Astrocyte of the cerebellum (primary cell): Measurements from ENCODE around the gene EIF3K.

Experiments
- DNase-seq: peaks from one replicate; pipeline ENCODE4 v3.0.0-alpha.2; 2011; ENCODE audit warnings: low read depth
- H3K4me3 ChIP-seq: 2 replicates; pipeline ENCODE4 v1.5.1; 2011; ENCODE audit warnings: mild to moderate bottlenecking, low read depth, low read length, moderate library complexity
- in situ Hi-C: cut with HindIII; loops from 2 replicates; pipeline ENCODE4 v1.10.0; 2017; ENCODE audit warnings: low sequenced_read_pairs
- TF ChIP-seq, protein P1 (sequence below): IDR thresholded peaks from 2 replicates; pipeline ENCODE4 v1.5.1; 2012; ENCODE audit warnings: low read length, low read depth, moderate library complexity, mild to moderate bottlenecking; ENCODE audit errors: missing control alignments

Gene EIF3K

DNA sequence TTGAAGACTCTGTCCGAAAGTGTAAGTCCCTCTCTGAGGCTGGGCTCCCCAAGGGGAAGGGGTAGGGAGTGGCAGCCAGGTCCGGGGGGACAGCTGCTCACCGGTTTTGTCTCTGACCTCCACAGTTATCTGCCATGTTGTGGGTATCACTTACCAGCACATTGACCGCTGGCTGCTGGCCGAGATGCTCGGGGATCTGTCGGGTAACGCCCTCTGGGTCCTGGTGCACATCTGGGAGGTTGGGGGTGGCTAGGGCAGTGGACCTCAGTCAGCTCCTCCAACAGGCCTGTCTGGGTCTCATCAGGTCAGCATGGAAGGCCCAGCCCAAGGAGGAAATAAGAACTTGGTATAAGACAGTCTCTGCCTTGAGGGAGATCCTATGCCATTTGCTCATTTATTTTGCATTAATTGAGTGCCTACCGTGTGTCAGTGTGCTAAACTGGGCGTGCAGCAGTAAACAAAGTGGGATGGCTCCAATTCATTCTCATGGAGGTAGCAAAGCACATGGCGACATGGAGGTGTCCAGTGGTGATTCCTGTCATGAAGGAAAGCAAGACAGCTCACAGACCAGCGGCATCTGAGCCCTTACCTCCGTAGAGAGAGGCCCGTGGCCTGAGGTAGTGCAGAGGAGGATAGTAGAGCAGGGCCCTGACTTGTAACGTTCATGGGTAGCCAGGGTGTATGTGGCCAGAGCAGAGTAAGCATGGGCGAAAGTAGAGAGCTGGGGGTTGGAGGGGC is 13.7 kb downstream of the EIF3K start:
- no peak for DNase-seq
- no peak overlapping the region for H3K4me3 ChIP-seq
- in situ Hi-C loops, result no loop called here
- TF ChIP-seq, protein P1, sequence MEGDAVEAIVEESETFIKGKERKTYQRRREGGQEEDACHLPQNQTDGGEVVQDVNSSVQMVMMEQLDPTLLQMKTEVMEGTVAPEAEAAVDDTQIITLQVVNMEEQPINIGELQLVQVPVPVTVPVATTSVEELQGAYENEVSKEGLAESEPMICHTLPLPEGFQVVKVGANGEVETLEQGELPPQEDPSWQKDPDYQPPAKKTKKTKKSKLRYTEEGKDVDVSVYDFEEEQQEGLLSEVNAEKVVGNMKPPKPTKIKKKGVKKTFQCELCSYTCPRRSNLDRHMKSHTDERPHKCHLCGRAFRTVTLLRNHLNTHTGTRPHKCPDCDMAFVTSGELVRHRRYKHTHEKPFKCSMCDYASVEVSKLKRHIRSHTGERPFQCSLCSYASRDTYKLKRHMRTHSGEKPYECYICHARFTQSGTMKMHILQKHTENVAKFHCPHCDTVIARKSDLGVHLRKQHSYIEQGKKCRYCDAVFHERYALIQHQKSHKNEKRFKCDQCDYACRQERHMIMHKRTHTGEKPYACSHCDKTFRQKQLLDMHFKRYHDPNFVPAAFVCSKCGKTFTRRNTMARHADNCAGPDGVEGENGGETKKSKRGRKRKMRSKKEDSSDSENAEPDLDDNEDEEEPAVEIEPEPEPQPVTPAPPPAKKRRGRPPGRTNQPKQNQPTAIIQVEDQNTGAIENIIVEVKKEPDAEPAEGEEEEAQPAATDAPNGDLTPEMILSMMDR, result no peak

DNA sequence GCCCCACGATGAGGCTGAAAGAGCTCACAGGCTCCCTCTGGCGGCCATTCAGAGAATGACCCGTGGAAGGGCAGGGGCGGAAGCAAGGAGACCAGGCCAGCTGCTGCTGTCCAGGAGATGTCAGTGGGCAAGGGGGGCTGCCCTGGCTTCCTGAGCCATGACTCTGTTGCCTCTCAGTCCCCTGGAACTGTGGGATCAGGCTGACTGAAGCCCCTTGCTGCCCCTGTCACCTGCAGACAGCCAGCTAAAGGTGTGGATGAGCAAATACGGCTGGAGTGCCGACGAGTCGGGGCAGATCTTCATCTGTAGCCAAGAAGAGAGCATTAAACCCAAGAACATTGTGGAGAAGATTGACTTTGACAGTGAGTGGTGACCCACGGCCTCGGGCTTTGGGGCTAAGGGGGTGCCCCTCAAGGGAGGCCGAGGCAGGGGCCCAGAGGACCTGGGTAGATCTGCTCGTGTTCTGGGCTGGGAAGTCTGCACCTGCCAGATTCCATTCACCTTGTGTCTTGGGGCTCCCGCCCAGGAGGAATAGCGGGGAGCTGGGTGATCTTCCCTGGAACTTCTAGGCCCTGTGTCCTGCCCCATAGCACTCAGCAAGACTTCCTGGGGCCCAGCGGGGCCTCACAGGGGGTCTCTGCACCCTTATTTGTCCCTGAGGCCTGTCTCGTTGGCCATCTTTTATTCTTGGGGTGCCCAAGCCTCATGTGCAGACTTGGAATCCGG is 15.9 kb downstream of the EIF3K start:
- TF ChIP-seq, protein P1, result peak; percentile 94
- DNase-seq, result no peak
- in situ Hi-C loops, result no loop called here
- H3K4me3 ChIP-seq, result no peak overlapping the region

DNA sequence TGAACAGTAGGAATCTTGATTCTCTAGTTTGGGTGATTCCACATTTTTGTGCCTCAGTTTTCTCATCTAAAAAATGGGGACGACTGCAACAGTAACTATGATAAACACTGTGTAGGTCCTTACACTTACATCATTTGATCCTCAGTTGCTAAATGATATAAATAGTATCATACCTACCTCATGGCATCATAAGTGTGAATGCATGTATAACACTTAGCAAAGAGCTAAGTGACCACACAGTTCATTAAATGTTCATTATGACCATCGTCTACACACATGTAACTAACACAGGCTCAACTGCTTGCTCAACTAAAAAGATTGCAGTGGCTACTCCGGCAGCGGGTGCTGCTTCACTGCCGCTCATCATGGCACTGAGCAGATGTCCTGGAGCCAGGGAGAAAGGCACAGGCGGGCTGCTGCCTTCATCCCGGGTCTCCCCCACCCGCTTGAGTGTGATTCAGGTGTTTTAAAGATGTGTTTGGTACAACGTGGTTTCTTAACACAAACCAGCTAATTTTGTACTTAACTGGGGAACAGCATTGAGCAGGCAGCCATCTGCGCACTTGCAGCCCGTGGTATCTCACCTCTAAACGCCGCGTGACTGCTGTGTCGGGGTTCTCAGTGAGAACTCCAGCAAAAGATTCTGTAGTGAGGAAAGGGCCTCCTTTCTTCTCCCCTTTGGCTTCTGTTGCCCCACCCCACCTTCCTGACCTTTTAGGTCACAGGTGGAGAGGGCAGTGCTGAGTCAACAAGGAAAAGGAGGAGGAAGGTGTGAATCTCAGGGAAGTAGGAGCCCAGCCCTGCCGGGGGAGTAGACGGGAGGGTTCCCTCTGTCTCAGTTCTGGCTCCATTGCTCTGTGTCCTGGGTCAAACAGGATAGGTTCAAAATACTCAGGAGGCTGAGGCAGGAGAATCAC is 16.8 kb downstream of the EIF3K start:
- in situ Hi-C loops, result no loop called here

GRCh38 chr19:38638461-38638860 is 19.5 kb downstream of the EIF3K start:
- TF ChIP-seq, protein P1, result no peak
- no peak for DNase-seq
- H3K4me3 ChIP-seq, result no peak overlapping the region
- in situ Hi-C loops, result no loop called here

More for the DNA sequence above, 16.8 kb downstream of the EIF3K start:
- DNase-seq, result no peak
- TF ChIP-seq, protein P1, result no peak
- H3K4me3 ChIP-seq, result no peak overlapping the region

DNA sequence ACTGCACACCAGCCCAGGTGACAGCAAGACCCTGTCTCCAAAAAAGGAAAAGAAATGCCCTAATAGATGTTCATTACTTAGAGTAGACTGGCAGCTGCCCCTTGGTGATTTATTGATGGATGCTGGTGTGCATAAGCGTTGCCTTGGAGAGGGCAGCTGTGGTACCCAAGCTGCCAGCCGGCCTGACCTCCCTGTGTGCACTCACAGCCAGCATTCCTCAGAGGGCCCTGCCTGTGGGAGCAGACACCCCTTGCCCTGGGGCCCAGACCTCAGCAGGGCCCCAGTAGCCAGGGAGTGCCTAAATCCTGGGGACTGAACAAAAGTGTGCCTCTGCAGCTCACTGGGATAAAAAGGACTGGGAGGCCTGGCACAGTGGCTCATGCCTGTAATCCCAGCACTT is 20.7 kb downstream of the EIF3K start:
- TF ChIP-seq, protein P1, result no peak
- in situ Hi-C loops, result no loop called here
- no peak for DNase-seq
- H3K4me3 ChIP-seq, result no peak overlapping the region

DNA sequence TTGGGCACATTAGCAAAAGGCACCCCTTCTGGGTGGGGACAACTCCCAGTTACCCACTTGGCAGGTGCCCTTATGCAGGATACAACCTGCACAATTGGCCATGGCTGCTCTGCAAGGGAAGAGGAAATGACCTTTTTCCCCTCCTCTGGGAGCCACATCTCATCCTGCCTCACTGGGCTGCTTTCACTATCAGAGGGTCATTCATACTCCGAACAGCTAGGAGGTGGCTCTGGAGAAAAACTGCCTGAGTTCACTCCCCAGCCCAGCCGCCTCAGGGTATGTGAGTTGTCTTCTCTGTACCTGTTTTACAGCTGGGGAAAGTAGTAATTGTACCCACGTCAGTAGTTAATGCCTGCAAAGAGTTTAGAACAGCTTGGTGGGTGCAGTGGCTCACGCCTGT is 21.4 kb downstream of the EIF3K start:
- in situ Hi-C loops, result no loop called here
- TF ChIP-seq, protein P1, result no peak
- no peak overlapping the region for H3K4me3 ChIP-seq
- no peak for DNase-seq
